Glutamatergic neuron (in vitro differentiated cells): ENCODE results near the gene MS4A1. TPM values are rescaled to one million over a fixed set of nuclear protein-coding genes. Genes with fewer than 3 reads are reported as not detected.

Source experiments
- DNase-seq: peaks from one replicate; pipeline ENCODE4 v3.0.0; 2022
- H3K27ac Mint-ChIP-seq: one replicate; pipeline ENCODE4 v1.8.0; 2020; ENCODE audit warnings: mild to moderate bottlenecking, mixed read lengths, inconsistent platforms; ENCODE audit not compliant: unreplicated experiment
- H3K27me3 Mint-ChIP-seq: one replicate; pipeline ENCODE4 v1.8.0; 2020; ENCODE audit warnings: mild to moderate bottlenecking, moderate library complexity, mixed read lengths, inconsistent platforms; ENCODE audit not compliant: unreplicated experiment
- H3K36me3 Mint-ChIP-seq: one replicate; pipeline ENCODE4 v1.8.0; 2020; ENCODE audit warnings: mild to moderate bottlenecking, mixed read lengths, inconsistent platforms; ENCODE audit not compliant: unreplicated experiment
- H3K4me1 Mint-ChIP-seq: one replicate; pipeline ENCODE4 v1.8.0; 2020; ENCODE audit warnings: mild to moderate bottlenecking, low read depth, mixed read lengths, inconsistent platforms; ENCODE audit not compliant: unreplicated experiment
- H3K4me3 Mint-ChIP-seq: one replicate; pipeline ENCODE4 v1.8.0; 2020; ENCODE audit warnings: mild to moderate bottlenecking, mixed read lengths, inconsistent platforms; ENCODE audit not compliant: unreplicated experiment
- H3K9me3 Mint-ChIP-seq: one replicate; pipeline ENCODE4 v1.8.0; 2020; ENCODE audit warnings: mild to moderate bottlenecking, moderate library complexity, mixed read lengths, inconsistent platforms; ENCODE audit not compliant: unreplicated experiment
- long read RNA-seq: library from polyadenylated mRNA; unstranded; transcript quantifications from one replicate; pipeline ENCODE4 v2.0.0, GENCODE V29; 2020; ENCODE audit not compliant: unreplicated experiment
- total RNA-seq: library from RNA; stranded (reverse); fragmentation: NEBNext Ultra II Directional; extraction: Animal tissue kit (Norgen Biotek cat#: 25700); gene quantifications from one replicate; pipeline ENCODE4 v1.2.1, GENCODE V29; 2021; ENCODE audit not compliant: unreplicated experiment
- TF ChIP-seq, protein P1 (sequence below): fragments of 200-600 bp; sonication (generic); IDR thresholded peaks from one replicate; pipeline ENCODE4 v1.5.0; 2021; ENCODE audit not compliant: partially characterized antibody, unreplicated experiment

Gene MS4A1
- not detected for total RNA-seq
- long read RNA-seq = 0 reads

DNA sequence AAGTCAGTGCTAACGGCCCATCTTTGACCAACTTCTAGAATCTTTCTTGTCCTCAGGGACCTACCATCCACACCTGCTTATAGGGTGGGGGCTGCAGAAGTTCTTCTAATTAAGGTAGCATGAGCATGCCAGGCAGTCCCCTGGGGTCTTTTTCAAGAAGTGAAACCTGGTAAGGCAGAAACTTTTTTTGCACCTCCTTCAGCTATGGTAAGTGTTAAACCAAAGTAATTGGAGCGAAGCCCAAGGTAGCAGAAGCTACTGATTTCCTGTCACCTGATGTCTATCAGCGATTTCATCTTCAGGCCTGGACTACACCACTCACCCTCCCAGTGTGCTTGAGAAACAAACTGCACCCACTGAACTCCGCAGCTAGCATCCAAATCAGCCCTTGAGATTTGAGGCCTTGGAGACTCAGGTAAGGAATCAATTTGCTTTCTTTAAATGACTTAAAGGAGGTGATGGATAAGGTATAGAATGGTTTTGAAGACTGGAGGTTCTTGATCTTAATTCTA, at the start of gene MS4A1:
TSS of gene MS4A1 (plus strand) at position 317 of the 512 bp plus-strand sequence. CDS start 6,528 bp downstream, outside the sequence.
- Mint-ChIP-seq H3K4me1 (no peaks in the 10 kb centered on the region), H3K27ac (no peak within 1 kb of the TSS), H3K27me3 (no peaks in the 10 kb centered on the region)

DNA sequence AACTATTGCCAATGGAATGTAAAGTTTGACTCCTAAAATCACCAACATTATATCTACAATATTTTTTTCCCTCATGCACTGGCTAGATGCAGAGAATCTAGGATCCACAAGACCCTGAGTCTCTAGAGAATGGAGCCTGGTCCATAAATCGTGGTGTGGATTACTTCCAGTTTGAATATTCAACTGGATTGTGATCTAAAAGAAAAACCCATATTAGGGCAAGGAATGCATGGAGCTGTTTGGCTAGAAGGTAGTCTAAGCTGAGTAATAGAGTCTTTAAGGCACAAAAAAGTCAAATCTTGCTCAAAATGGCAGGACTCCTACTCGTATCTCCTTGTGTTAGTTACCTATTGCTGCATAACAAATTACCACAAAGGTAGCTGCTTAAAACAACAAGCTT, 35.6 kb upstream of the MS4A1 start:
- H3K4me1 Mint-ChIP-seq = no peaks in the 10 kb centered on the region
- H3K4me3 Mint-ChIP-seq = no peak overlapping the region
- no peaks in the 10 kb centered on the region for H3K36me3 Mint-ChIP-seq
- H3K27me3 Mint-ChIP-seq = no peaks in the 10 kb centered on the region
- TF ChIP-seq, protein P1, sequence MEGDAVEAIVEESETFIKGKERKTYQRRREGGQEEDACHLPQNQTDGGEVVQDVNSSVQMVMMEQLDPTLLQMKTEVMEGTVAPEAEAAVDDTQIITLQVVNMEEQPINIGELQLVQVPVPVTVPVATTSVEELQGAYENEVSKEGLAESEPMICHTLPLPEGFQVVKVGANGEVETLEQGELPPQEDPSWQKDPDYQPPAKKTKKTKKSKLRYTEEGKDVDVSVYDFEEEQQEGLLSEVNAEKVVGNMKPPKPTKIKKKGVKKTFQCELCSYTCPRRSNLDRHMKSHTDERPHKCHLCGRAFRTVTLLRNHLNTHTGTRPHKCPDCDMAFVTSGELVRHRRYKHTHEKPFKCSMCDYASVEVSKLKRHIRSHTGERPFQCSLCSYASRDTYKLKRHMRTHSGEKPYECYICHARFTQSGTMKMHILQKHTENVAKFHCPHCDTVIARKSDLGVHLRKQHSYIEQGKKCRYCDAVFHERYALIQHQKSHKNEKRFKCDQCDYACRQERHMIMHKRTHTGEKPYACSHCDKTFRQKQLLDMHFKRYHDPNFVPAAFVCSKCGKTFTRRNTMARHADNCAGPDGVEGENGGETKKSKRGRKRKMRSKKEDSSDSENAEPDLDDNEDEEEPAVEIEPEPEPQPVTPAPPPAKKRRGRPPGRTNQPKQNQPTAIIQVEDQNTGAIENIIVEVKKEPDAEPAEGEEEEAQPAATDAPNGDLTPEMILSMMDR = no peak
- no peak for DNase-seq
- H3K9me3 Mint-ChIP-seq = no peaks in the 10 kb centered on the region
- no peak overlapping the region for H3K27ac Mint-ChIP-seq

More for the DNA sequence above, at the start of gene MS4A1:
- Mint-ChIP-seq H3K9me3 (peaks cover 2% of the 10 kb centered on the region), H3K4me3 (no peak within 1 kb of the TSS), H3K36me3 (no peaks in the 10 kb centered on the region)
- no peak for DNase-seq
- TF ChIP-seq, protein P1 = no peak

DNA sequence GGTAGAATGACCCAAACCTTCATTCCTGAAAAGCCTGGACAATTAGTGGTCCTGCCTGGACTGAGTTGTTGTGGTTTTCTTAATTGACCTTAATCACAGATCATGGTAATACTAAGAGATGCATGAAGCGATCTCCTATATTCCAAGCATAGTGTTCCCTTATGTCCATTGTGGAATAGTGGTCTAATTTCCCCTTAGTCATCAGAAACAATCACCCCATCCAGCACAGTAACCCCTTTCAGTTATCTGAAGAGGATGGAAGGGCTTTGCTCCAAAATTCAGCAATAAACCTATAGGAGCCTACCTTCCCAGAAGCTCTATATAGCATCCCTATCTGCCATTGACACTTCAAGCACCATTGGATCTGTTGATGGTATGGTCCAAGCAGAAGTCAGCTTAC, 33.0 kb upstream of the MS4A1 start:
- H3K36me3 Mint-ChIP-seq = no peaks in the 10 kb centered on the region
- H3K27ac Mint-ChIP-seq = no peak overlapping the region
- H3K9me3 Mint-ChIP-seq = no peaks in the 10 kb centered on the region
- DNase-seq = no peak
- H3K27me3 Mint-ChIP-seq = no peaks in the 10 kb centered on the region
- TF ChIP-seq, protein P1 = no peak
- H3K4me1 Mint-ChIP-seq = no peaks in the 10 kb centered on the region
- no peak overlapping the region for H3K4me3 Mint-ChIP-seq

DNA sequence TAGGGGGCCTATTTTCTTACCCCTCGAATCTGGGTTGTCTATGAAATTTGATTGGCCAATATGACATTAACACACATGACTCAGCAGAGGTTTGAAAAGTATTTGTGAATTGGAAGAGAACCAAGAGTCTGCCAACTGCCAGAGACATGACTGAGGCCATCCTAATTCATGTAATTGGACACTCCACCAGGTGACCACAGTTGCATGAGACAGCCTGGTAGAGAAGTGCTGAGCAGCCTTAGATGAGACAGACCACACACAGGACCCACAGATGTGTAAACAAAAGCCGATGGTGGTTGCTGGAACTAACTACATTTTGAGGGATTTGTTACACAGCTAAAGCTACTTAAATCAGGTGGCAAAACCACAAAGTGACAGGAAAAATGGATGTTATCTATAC, 27.1 kb upstream of the MS4A1 start:
- no peak for DNase-seq
- Mint-ChIP-seq H3K4me1 (no peaks in the 10 kb centered on the region), H3K27ac (no peak overlapping the region), H3K36me3 (no peaks in the 10 kb centered on the region), H3K4me3 (no peak overlapping the region), H3K27me3 (no peaks in the 10 kb centered on the region), H3K9me3 (no peaks in the 10 kb centered on the region)
- TF ChIP-seq, protein P1 = no peak

DNA sequence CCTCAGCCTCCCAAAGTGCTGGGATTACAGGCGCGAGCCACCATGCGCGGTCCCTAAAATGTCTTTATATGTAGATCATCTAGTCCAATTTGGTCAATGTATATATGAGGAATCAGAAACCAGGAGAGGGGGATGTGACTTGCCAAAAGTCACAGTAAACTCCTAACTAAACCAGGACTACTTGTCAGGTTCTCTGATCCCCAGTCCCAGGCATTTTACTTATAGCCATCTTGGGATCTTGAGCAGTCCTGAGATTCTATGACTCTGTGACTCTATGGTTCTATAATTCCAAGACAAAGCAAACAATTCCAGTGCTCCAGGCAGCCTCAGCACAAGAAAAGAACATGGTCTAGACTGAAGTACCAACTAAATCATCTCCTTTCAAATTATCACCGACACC, 26.4 kb upstream of the MS4A1 start, which contains the start of gene MS4A5:
TSS of gene MS4A5 (plus strand) at position 301 of the 400 bp plus-strand sequence. CDS start 103 bp downstream, outside the sequence.
- H3K4me1 Mint-ChIP-seq = no peaks in the 10 kb centered on the region
- TF ChIP-seq, protein P1 = no peak
- no peak for DNase-seq

More for the DNA sequence above, 26.4 kb upstream of the MS4A1 start, which contains the start of gene MS4A5:
- H3K36me3 Mint-ChIP-seq = no peaks in the 10 kb centered on the region
- H3K4me3 Mint-ChIP-seq = no peak within 1 kb of the TSS
- no peak within 1 kb of the TSS for H3K27ac Mint-ChIP-seq
- no peaks in the 10 kb centered on the region for H3K27me3 Mint-ChIP-seq
- H3K9me3 Mint-ChIP-seq = no peaks in the 10 kb centered on the region
